HK-2 (cell line): ENCODE data around the gene UBE3A.

Experiments used
- DNase-seq: peaks from one replicate; pipeline ENCODE4 v3.0.0-alpha.2; 2018; ENCODE audit not compliant: unreplicated experiment

UBE3A gene

GRCh38 chr15:25331860-25332259 lies 107.0 kb downstream of the UBE3A start:
- DNase-seq, result no peak

GRCh38 chr15:25331404-25331803 lies 107.4 kb downstream of the UBE3A start:
- DNase-seq, result no peak

- DNase-seq, result no peak
Measured at GRCh38 chr15:25329696-25330095, 109.1 kb downstream of the UBE3A start.

GRCh38 chr15:25327686-25328085 lies 111.1 kb downstream of the UBE3A start:
- DNase-seq, result no peak

- no peak for DNase-seq
Measured at GRCh38 chr15:25325187-25325586, 113.6 kb downstream of the UBE3A start.

GRCh38 chr15:25323420-25323819 lies 115.4 kb downstream of the UBE3A start:
- no peak for DNase-seq

GRCh38 chr15:25287823-25288222 lies 151.0 kb downstream of the UBE3A start:
- no peak for DNase-seq
